GM23338 (cell line): ENCODE measurements around the gene TMEM229B. TPM values are rescaled to one million over a fixed set of nuclear protein-coding genes. Genes with fewer than 3 reads are reported as not detected.

Experiments
- ATAC-seq: fragments of 200-7000 bp; cut with Tn5 transposase; 3 replicates; pipeline ENCODE4 v1.9.1; 2020
- DNase-seq: peaks from one replicate; pipeline ENCODE4 v3.0.0-alpha.2; 2015; ENCODE audit warnings: low spot score
- H2AFZ ChIP-seq: fragments of 200-600 bp; sonication (generic); 2 replicates; pipeline ENCODE4 v1.8.0; 2016; ENCODE audit warnings: antibody characterized with exemption, mild to moderate bottlenecking, moderate library complexity
- H3F3A ChIP-seq: fragments of 200-600 bp; sonication (generic); replicated peaks from 2 replicates; pipeline ENCODE4 v1.8.0; 2017; ENCODE audit warnings: antibody characterized with exemption, mixed run types, low read depth
- H3K27ac ChIP-seq: fragments of 200-600 bp; sonication (generic); 2 replicates; pipeline ENCODE4 v1.6.1; 2016; ENCODE audit warnings: low read depth
- H3K27me3 ChIP-seq: fragments of 200-600 bp; sonication (generic); 2 replicates; pipeline ENCODE4 v1.8.0; 2016; ENCODE audit warnings: mild to moderate bottlenecking, mixed run types, moderate library complexity; ENCODE audit not compliant: insufficient read depth
- H3K36me3 ChIP-seq: fragments of 200-600 bp; sonication (generic); 2 replicates; pipeline ENCODE4 v1.8.0; 2016; ENCODE audit warnings: mild to moderate bottlenecking; ENCODE audit not compliant: insufficient read depth
- H3K4me1 ChIP-seq: fragments of 200-600 bp; sonication (generic); 2 replicates; pipeline ENCODE4 v1.8.0; 2016; ENCODE audit warnings: mild to moderate bottlenecking, moderate library complexity; ENCODE audit not compliant: insufficient read depth
- H3K4me2 ChIP-seq: fragments of 200-600 bp; sonication (generic); 2 replicates; pipeline ENCODE4 v1.7.1; 2017; ENCODE audit warnings: mixed run types
- H3K4me3 ChIP-seq: fragments of 200-600 bp; sonication (generic); 2 replicates; pipeline ENCODE4 v1.6.1; 2016; ENCODE audit warnings: mixed run types
- H3K79me2 ChIP-seq: fragments of 200-600 bp; sonication (generic); replicated peaks from 2 replicates; pipeline ENCODE4 v1.8.0; 2017; ENCODE audit warnings: mild to moderate bottlenecking; ENCODE audit not compliant: insufficient read depth
- H3K9me2 ChIP-seq: fragments of 200-600 bp; sonication (generic); 2 replicates; pipeline ENCODE4 v1.8.0; 2017; ENCODE audit not compliant: insufficient read depth
- H4K20me1 ChIP-seq: fragments of 200-600 bp; sonication (generic); replicated peaks from 2 replicates; pipeline ENCODE4 v1.8.0; 2017; ENCODE audit warnings: mild to moderate bottlenecking; ENCODE audit not compliant: insufficient read depth
- H3K27ac Mint-ChIP-seq: 2 replicates; pipeline ENCODE4 v1.8.0; 2020; ENCODE audit warnings: inconsistent platforms, mild to moderate bottlenecking, moderate library complexity, mixed read lengths
- H3K27me3 Mint-ChIP-seq: 3 replicates; pipeline ENCODE4 v1.8.0; 2022; ENCODE audit warnings: low read depth, mild to moderate bottlenecking, moderate library complexity, mixed read lengths, inconsistent platforms; ENCODE audit not compliant: insufficient read depth, poor library complexity
- H3K36me3 Mint-ChIP-seq: 3 replicates; pipeline ENCODE4 v1.8.0; 2021; ENCODE audit warnings: low read depth, mild to moderate bottlenecking, inconsistent platforms, moderate library complexity, mixed read lengths
- H3K4me1 Mint-ChIP-seq: 3 replicates; pipeline ENCODE4 v1.8.0; 2020; ENCODE audit warnings: mild to moderate bottlenecking, inconsistent platforms, mixed read lengths
- H3K4me3 Mint-ChIP-seq: 3 replicates; pipeline ENCODE4 v1.8.0; 2021; ENCODE audit warnings: moderate library complexity, mild to moderate bottlenecking, inconsistent platforms, mixed read lengths
- H3K9me3 Mint-ChIP-seq: 3 replicates; pipeline ENCODE4 v1.8.0; 2020; ENCODE audit warnings: moderate library complexity, mild to moderate bottlenecking, inconsistent platforms, mixed read lengths
- CREB1 ChIP-seq: fragments of 250-450 bp; sonication (Bioruptor Pico); IDR thresholded peaks from 2 replicates; pipeline ENCODE4 v1.5.0; 2020; ENCODE audit warnings: low read depth, mild to moderate bottlenecking, moderate library complexity
- CTCF ChIP-seq, 2 experiments: fragments of 200-600 bp in 1 of 2; sonication (generic) in 1 of 2; conservative IDR thresholded peaks; 2 replicates each; pipeline versions ENCODE4 v1.5.1 to v1.6.1; 2016 to 2017; ENCODE audit warnings: antibody characterized with exemption in 2 of 2, low read depth in 2 of 2, mild to moderate bottlenecking in 2 of 2, moderate library complexity in 1 of 2
- EZH2 ChIP-seq: fragments of 200-600 bp; sonication (generic); IDR thresholded peaks from one replicate; pipeline ENCODE4 v1.8.0; 2017; ENCODE audit warnings: antibody characterized with exemption, mild to moderate bottlenecking, low read depth; ENCODE audit not compliant: unreplicated experiment
- EZH2phosphoT487 ChIP-seq: fragments of 200-600 bp; sonication (generic); IDR thresholded peaks from one replicate; pipeline ENCODE4 v1.8.1; 2018; ENCODE audit warnings: antibody characterized with exemption; ENCODE audit not compliant: unreplicated experiment
- JUNB ChIP-seq: IDR thresholded peaks from one replicate; pipeline ENCODE4 v1.6.1; 2016; ENCODE audit warnings: antibody characterized with exemption; ENCODE audit not compliant: unreplicated experiment
- NANOG ChIP-seq: IDR thresholded peaks from 2 replicates; pipeline ENCODE4 v1.6.1; 2016; ENCODE audit warnings: antibody characterized with exemption, borderline replicate concordance
- POLR2AphosphoS5 ChIP-seq: IDR thresholded peaks from 2 replicates; pipeline ENCODE4 v1.6.1; 2016; ENCODE audit warnings: antibody characterized with exemption, low read depth
- REST ChIP-seq: IDR thresholded peaks from one replicate; pipeline ENCODE4 v1.6.1; 2018; ENCODE audit warnings: antibody characterized with exemption; ENCODE audit not compliant: unreplicated experiment
- STAT1 ChIP-seq: IDR thresholded peaks from one replicate; pipeline ENCODE4 v1.6.1; 2016; ENCODE audit warnings: antibody characterized with exemption; ENCODE audit not compliant: unreplicated experiment
- ZNF114 ChIP-seq: fragments of 250-450 bp; sonication (Bioruptor Pico); IDR thresholded peaks from 2 replicates; pipeline ENCODE4 v1.5.0; 2020; ENCODE audit warnings: mild to moderate bottlenecking, moderate library complexity
- ZNF331 ChIP-seq: fragments of 250-450 bp; sonication (Bioruptor Pico); IDR thresholded peaks from 2 replicates; pipeline ENCODE4 v1.5.0; 2020; ENCODE audit warnings: low read depth, mild to moderate bottlenecking, moderate library complexity
- polyA plus RNA-seq: library from polyadenylated mRNA; unstranded; fragments of >200 nt; fragmentation: Nextera tagmentation; extraction: Ambion mirVana; gene quantifications from 2 replicates; pipeline ENCODE4 v1.2.1, GENCODE V29; 2016
- total RNA-seq: library from RNA; depleted of rRNA; stranded (reverse); fragments of >200 nt; shearing (Covaris generic); gene quantifications from 2 replicates; pipeline ENCODE4 v1.2.3, GENCODE V29; 2014
- TF ChIP-seq, protein P1 (sequence below): IDR thresholded peaks from 2 replicates; pipeline ENCODE4 v1.6.1; 2016; ENCODE audit warnings: antibody characterized with exemption
- TF ChIP-seq, protein P2 (sequence below): fragments of 250-450 bp; sonication (Bioruptor Pico); IDR thresholded peaks from 2 replicates; pipeline ENCODE4 v1.5.0; 2020; ENCODE audit warnings: mild to moderate bottlenecking, moderate library complexity

The TMEM229B gene
- total and polyA plus RNA-seq, 2 experiments from 2014 or later = 0.42 to 2.4 TPM

GRCh38 chr14:67483579-67484285 is 4.8 kb downstream of the TMEM229B start:
- H3K4me1 Mint-ChIP-seq = peaks cover under 1% of the 10 kb centered on the region; the same call in 1 of the 3 replicates
- H3K4me3 Mint-ChIP-seq = no peak overlapping the region
- Histone ChIP-seq H3K79me2 (no peaks in the 10 kb centered on the region), H3F3A (no peaks in the 10 kb centered on the region), H3K4me1 (no peaks in the 10 kb centered on the region), H4K20me1 (no peaks in the 10 kb centered on the region), H3K4me2 (no peak overlapping the region), H3K36me3 (no peaks in the 10 kb centered on the region), H3K9me2 (no peaks in the 10 kb centered on the region), H3K27ac (no peak overlapping the region), H3K4me3 (no peak overlapping the region), H2AFZ (no peak overlapping the region), H3K27me3 (no peaks in the 10 kb centered on the region)
- ATAC-seq (no peak), DNase-seq (no peak)
- no peak overlapping the region for H3K27ac Mint-ChIP-seq
- peaks cover 13% of the 10 kb centered on the region for H3K27me3 Mint-ChIP-seq
- no peak for TF ChIP-seq CTCF (conservative IDR thresholded peaks at IDR 0.05; ENCODE audit: low read depth in 2 of 2)
- no peak for TF ChIP-seq NANOG
- TF ChIP-seq POLR2AphosphoS5 = no peak
- TF ChIP-seq EZH2 = no peak
- TF ChIP-seq, protein P1, sequence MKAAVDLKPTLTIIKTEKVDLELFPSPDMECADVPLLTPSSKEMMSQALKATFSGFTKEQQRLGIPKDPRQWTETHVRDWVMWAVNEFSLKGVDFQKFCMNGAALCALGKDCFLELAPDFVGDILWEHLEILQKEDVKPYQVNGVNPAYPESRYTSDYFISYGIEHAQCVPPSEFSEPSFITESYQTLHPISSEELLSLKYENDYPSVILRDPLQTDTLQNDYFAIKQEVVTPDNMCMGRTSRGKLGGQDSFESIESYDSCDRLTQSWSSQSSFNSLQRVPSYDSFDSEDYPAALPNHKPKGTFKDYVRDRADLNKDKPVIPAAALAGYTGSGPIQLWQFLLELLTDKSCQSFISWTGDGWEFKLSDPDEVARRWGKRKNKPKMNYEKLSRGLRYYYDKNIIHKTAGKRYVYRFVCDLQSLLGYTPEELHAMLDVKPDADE = no peak
- TF ChIP-seq JUNB = no peak
- no peak for TF ChIP-seq EZH2phosphoT487
- TF ChIP-seq, protein P2, sequence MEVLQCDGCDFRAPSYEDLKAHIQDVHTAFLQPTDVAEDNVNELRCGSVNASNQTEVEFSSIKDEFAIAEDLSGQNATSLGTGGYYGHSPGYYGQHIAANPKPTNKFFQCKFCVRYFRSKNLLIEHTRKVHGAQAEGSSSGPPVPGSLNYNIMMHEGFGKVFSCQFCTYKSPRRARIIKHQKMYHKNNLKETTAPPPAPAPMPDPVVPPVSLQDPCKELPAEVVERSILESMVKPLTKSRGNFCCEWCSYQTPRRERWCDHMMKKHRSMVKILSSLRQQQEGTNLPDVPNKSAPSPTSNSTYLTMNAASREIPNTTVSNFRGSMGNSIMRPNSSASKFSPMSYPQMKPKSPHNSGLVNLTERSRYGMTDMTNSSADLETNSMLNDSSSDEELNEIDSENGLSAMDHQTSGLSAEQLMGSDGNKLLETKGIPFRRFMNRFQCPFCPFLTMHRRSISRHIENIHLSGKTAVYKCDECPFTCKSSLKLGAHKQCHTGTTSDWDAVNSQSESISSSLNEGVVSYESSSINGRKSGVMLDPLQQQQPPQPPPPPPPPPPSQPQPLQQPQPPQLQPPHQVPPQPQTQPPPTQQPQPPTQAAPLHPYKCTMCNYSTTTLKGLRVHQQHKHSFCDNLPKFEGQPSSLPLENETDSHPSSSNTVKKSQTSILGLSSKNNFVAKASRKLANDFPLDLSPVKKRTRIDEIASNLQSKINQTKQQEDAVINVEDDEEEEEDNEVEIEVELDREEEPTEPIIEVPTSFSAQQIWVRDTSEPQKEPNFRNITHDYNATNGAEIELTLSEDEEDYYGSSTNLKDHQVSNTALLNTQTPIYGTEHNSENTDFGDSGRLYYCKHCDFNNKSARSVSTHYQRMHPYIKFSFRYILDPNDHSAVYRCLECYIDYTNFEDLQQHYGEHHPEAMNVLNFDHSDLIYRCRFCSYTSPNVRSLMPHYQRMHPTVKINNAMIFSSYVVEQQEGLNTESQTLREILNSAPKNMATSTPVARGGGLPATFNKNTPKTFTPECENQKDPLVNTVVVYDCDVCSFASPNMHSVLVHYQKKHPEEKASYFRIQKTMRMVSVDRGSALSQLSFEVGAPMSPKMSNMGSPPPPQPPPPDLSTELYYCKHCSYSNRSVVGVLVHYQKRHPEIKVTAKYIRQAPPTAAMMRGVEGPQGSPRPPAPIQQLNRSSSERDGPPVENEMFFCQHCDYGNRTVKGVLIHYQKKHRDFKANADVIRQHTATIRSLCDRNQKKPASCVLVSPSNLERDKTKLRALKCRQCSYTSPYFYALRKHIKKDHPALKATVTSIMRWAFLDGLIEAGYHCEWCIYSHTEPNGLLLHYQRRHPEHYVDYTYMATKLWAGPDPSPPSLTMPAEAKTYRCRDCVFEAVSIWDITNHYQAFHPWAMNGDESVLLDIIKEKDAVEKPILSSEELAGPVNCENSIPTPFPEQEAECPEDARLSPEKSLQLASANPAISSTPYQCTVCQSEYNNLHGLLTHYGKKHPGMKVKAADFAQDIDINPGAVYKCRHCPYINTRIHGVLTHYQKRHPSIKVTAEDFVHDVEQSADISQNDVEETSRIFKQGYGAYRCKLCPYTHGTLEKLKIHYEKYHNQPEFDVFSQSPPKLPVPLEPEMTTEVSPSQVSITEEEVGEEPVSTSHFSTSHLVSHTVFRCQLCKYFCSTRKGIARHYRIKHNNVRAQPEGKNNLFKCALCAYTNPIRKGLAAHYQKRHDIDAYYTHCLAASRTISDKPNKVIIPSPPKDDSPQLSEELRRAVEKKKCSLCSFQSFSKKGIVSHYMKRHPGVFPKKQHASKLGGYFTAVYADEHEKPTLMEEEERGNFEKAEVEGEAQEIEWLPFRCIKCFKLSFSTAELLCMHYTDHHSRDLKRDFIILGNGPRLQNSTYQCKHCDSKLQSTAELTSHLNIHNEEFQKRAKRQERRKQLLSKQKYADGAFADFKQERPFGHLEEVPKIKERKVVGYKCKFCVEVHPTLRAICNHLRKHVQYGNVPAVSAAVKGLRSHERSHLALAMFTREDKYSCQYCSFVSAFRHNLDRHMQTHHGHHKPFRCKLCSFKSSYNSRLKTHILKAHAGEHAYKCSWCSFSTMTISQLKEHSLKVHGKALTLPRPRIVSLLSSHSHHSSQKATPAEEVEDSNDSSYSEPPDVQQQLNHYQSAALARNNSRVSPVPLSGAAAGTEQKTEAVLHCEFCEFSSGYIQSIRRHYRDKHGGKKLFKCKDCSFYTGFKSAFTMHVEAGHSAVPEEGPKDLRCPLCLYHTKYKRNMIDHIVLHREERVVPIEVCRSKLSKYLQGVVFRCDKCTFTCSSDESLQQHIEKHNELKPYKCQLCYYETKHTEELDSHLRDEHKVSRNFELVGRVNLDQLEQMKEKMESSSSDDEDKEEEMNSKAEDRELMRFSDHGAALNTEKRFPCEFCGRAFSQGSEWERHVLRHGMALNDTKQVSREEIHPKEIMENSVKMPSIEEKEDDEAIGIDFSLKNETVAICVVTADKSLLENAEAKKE = no peak
- no peak for TF ChIP-seq REST
- TF ChIP-seq ZNF331 (CRISPR knock-in tag) = no peak
- no peak for TF ChIP-seq STAT1
- TF ChIP-seq ZNF114 = no peak
- no peak for TF ChIP-seq CREB1
- no peaks in the 10 kb centered on the region for H3K36me3 Mint-ChIP-seq
- H3K9me3 Mint-ChIP-seq = no peaks in the 10 kb centered on the region
